GM12891 (cell line): ENCODE measurements around the gene ACKR4.
A peak's percentile ranks its signal among the peaks of the same experiment; 100 is the strongest.

Source experiments
- DNase-seq: peaks from one replicate; pipeline ENCODE4 v3.0.0; 2011; ENCODE audit warnings: low spot score; ENCODE audit not compliant: insufficient read length
- FAIRE-seq: peaks from 2 replicates; lab custom pipeline; 2011; peaks lifted over from hg19 to GRCh38; lab: Jason Lieb, UNC
- PAX5 ChIP-seq: IDR thresholded peaks from 2 replicates; pipeline ENCODE4 v1.6.1; 2011; ENCODE audit warnings: low read length, moderate library complexity, mild to moderate bottlenecking; ENCODE audit not compliant: insufficient read depth, severe bottlenecking
- POLR2A ChIP-seq: IDR thresholded peaks from 2 replicates; pipeline ENCODE4 v1.6.1; 2011; ENCODE audit warnings: low read depth, low read length, control low read depth
- POLR2AphosphoS5 ChIP-seq: IDR thresholded peaks from 2 replicates; pipeline ENCODE4 v1.6.1; 2011; ENCODE audit warnings: low read depth, low read length, control low read depth
- POU2F2 ChIP-seq: IDR thresholded peaks from 2 replicates; pipeline ENCODE4 v1.6.1; 2011; ENCODE audit warnings: low read depth, mild to moderate bottlenecking, control low read depth, low read length, moderate library complexity
- SPI1 ChIP-seq: IDR thresholded peaks from 2 replicates; pipeline ENCODE4 v1.6.1; 2011; ENCODE audit warnings: low read depth, low read length, control low read depth
- TAF1 ChIP-seq: IDR thresholded peaks from 2 replicates; pipeline ENCODE4 v1.6.1; 2011; ENCODE audit warnings: low read depth, low read length, control low read depth

The ACKR4 gene

GRCh38 chr3:132561003-132561402 lies 36.1 kb upstream of the ACKR4 start:
- FAIRE-seq (no peak), DNase-seq (no peak)
- TF ChIP-seq POLR2AphosphoS5 (no peak), POLR2A (no peak), SPI1 (no peak), TAF1 (no peak), POU2F2 (no peak), PAX5 (no peak)

- no peak for TF ChIP-seq POU2F2
- no peak for TF ChIP-seq SPI1
- no peak for TF ChIP-seq POLR2A
- no peak for TF ChIP-seq POLR2AphosphoS5
- no peak for TF ChIP-seq TAF1
- TF ChIP-seq PAX5: no peak
- FAIRE-seq: no peak
- no peak for DNase-seq
Measured at GRCh38 chr3:132563420-132564069, 33.5 kb upstream of the ACKR4 start.

DNA sequence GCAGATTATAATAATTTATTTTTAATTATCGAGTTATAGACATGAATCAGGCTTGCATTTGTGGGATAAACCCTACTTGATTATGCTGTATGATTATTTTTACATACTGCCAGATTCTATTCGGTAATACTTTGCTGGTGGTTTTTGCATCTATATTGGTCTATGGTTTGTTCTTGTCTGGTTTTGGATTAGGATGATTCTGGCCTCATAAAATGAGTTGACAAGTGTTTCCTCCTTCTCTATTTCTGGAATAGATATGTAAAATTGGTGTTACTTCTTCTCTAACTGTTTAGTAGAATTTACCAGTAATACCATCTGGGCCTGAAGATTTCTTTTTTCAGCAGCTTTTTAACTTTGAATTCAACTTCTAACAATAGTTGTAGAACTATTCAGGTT lies 33.0 kb upstream of the ACKR4 start:
- DNase-seq: no peak
- TF ChIP-seq POLR2AphosphoS5 (no peak), TAF1 (no peak), SPI1 (no peak), PAX5 (no peak), POLR2A (no peak), POU2F2 (no peak)
- no peak for FAIRE-seq

GRCh38 chr3:132568422-132568821 lies 28.6 kb upstream of the ACKR4 start:
- TF ChIP-seq TAF1 (no peak), POLR2AphosphoS5 (no peak), PAX5 (no peak), POU2F2 (no peak), POLR2A (no peak), SPI1 (no peak)
- DNase-seq (no peak), FAIRE-seq (no peak)

- TF ChIP-seq SPI1 (no peak), POU2F2 (no peak), POLR2AphosphoS5 (no peak), POLR2A (no peak), PAX5 (no peak), TAF1 (no peak)
- no peak for DNase-seq
- FAIRE-seq: peak; percentile 33
Measured at GRCh38 chr3:132569153-132569552, 27.9 kb upstream of the ACKR4 start.

DNA sequence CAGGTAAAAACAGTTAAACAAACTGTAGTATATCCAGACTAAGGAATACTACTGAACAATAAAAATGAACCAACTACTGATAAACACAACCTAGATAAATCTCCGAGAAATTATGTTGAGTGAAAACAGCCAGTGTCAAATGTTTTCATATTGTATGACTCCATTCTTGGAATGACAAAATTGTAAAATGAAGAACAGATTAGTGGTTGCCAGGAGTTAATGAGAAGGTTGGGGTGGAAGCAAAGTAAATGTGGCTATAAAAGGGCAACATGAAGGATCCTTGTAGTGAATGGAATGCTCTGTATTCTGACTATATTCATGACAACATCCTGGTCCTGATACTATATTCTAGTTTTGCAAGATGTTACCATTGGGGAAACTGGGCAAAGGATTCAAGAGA lies 27.5 kb upstream of the ACKR4 start:
- DNase-seq: no peak
- TF ChIP-seq POLR2A (no peak), POLR2AphosphoS5 (no peak), POU2F2 (no peak), SPI1 (no peak), TAF1 (no peak), PAX5 (no peak)
- no peak for FAIRE-seq

DNA sequence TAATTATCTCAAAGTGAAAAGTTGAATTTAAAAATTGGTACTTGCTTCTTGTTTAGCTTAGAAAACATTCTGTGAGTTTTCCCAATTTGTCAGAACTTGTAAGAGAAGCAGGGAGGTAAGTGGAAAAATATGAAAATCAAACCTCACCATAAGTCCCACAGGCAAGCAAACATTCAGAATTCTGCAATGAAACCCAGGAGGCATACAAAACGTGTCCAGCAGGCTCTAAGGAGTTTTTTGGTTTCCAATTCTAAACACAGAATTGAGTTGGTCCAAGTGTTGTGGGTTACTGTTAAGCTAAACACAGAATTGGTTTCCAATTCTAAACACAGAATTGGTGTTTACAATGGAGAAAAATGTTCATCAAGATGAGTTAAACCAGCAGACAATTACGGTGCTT lies 27.1 kb upstream of the ACKR4 start:
- FAIRE-seq (no peak), DNase-seq (no peak)
- TF ChIP-seq POLR2AphosphoS5 (no peak), PAX5 (no peak), POLR2A (no peak), SPI1 (no peak), POU2F2 (no peak), TAF1 (no peak)

GRCh38 chr3:132573797-132574211 lies 23.3 kb upstream of the ACKR4 start:
- DNase-seq: no peak
- FAIRE-seq: no peak
- TF ChIP-seq PAX5 (no peak), POLR2A (no peak), POLR2AphosphoS5 (no peak), TAF1 (no peak), POU2F2 (no peak), SPI1 (no peak)

DNA sequence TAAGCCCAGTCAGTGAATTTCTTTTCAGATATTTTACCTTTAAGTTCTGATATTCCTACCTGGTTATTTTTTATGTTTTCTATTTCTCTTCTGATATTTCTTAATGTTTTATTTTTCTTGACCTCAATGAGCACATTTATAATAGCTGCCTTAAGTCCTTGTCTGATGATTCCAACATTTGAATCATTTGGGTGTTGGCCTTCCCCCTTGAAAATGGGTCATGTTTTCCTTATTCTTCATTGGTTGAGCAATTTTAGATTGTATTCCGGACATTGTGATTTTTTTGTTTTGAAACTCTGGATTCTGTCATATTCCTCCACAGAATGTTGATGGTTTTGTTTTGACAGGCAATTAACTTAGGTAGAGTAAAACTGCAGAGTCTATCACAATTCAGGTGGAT lies 9.7 kb upstream of the ACKR4 start:
- FAIRE-seq (no peak), DNase-seq (no peak)
- TF ChIP-seq POLR2A (no peak), SPI1 (no peak), POLR2AphosphoS5 (no peak), TAF1 (no peak), PAX5 (no peak), POU2F2 (no peak)

DNA sequence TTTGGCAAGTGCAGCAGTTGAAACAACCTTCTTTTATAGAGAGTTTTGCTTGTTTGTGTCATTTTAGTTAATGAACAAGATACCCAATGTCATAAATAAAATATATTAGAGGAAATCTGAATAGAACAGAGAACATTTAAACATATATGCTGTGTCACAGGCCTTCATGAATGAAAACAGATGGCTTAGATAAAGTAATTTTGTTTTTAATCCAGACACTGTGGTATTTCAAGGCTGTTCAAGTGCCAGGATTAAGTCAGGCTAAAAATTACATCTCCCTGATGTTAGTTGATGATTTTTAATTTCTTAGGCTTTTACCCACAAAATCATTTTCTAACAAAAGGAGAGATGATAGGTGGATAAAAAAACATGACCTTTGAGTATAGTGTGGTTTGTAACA lies 4.9 kb upstream of the ACKR4 start:
- FAIRE-seq: no peak
- no peak for DNase-seq
- no peak for TF ChIP-seq SPI1
- TF ChIP-seq POLR2AphosphoS5: no peak
- no peak for TF ChIP-seq POLR2A
- TF ChIP-seq POU2F2: no peak
- no peak for TF ChIP-seq PAX5
- TF ChIP-seq TAF1: no peak
